Astrocyte (in vitro differentiated cells and primary cell): ENCODE measurements around the gene ANP32A.

Source experiments
- EZH2 ChIP-seq: IDR thresholded peaks from 2 replicates; pipeline ENCODE4 v1.6.1; 2012; ENCODE audit warnings: mild to moderate bottlenecking, low read length, inconsistent platforms; ENCODE audit not compliant: insufficient read depth
- TF ChIP-seq, protein P1 (sequence below): IDR thresholded peaks from 2 replicates; pipeline ENCODE4 v1.5.1; 2011; ENCODE audit warnings: low read depth, mild to moderate bottlenecking, inconsistent platforms, low read length, moderate library complexity; ENCODE audit not compliant: insufficient read depth

- TF ChIP-seq, protein P1, sequence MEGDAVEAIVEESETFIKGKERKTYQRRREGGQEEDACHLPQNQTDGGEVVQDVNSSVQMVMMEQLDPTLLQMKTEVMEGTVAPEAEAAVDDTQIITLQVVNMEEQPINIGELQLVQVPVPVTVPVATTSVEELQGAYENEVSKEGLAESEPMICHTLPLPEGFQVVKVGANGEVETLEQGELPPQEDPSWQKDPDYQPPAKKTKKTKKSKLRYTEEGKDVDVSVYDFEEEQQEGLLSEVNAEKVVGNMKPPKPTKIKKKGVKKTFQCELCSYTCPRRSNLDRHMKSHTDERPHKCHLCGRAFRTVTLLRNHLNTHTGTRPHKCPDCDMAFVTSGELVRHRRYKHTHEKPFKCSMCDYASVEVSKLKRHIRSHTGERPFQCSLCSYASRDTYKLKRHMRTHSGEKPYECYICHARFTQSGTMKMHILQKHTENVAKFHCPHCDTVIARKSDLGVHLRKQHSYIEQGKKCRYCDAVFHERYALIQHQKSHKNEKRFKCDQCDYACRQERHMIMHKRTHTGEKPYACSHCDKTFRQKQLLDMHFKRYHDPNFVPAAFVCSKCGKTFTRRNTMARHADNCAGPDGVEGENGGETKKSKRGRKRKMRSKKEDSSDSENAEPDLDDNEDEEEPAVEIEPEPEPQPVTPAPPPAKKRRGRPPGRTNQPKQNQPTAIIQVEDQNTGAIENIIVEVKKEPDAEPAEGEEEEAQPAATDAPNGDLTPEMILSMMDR, result no peak
- TF ChIP-seq EZH2, result no peak
These were observed 31.8 kb upstream of the ANP32A start for GRCh38 chr15:68852461-68852860.
